GM23248 (cell line): ENCODE measurements around the gene LTB4R.

Experiments
- EZH2 ChIP-seq: fragments of 200-600 bp; sonication (generic); IDR thresholded peaks from 2 replicates; pipeline ENCODE4 v1.6.1; 2018; ENCODE audit warnings: antibody characterized with exemption, mild to moderate bottlenecking; ENCODE audit not compliant: insufficient read depth, poor library complexity, severe bottlenecking
- EZH2phosphoT487 ChIP-seq: fragments of 200-600 bp; sonication (generic); IDR thresholded peaks from 2 replicates; pipeline ENCODE4 v1.6.1; 2018; ENCODE audit warnings: antibody characterized with exemption, moderate library complexity, mild to moderate bottlenecking, low read depth; ENCODE audit not compliant: insufficient read depth

- no peak for TF ChIP-seq EZH2
- TF ChIP-seq EZH2phosphoT487, result no peak
Measured at GRCh38 chr14:24263848-24264247, 47.5 kb upstream of the LTB4R start.
